HG03095 (cell line): Measurements from ENCODE around the gene POLD2.
"Not testable (repeated sequence)": the region's sequence is repeated elsewhere in the genome, so short reads cannot be mapped to it uniquely, and the experiment has no call there.

ENCODE experiments used
- ATAC-seq: cut with Tn5 transposase; IDR thresholded peaks from one replicate; pipeline ENCODE4 v1.9.1; 2021; ENCODE audit warnings: moderate library complexity; ENCODE audit not compliant: unreplicated experiment

Gene POLD2

DNA sequence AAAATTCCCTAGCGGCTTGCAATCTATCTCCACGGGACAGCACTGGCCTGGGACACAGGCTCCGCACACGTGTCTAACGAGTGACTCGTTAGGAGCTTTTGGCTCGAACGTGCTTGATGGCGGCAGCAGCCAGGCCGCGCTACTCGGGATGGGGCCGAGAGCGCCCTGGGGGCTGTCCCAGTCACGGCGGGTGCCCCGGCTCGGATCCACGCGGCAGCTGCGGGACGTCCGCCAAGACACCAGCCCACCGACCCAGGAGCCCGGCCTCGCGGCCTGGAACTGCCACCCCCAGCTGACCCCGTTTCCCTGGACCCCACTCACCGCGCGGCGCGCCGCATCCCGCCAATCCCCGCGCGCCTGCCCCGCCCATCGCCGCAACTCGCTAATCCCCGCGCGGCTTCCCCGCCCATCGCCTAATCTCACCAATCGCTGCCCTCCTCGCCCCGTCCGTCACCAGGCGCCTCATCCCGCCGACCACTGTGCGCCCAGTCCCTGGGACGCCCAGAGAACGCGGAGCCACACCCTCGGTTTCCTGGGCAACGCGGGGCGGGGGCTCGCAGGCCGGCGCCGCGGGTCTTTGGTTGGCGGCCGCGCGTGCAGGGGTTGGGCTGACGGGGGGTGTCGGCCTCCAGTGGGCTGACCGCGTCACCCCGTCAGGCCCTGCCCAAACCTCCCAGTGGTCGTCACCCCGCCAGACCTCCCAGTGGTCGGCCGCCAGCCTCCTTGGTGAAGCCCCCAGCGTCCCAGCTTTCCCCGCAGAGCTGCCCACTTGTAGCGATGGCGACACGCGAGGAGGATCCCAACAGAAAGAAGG lies at the start of gene POLD2:
Gene POLD2 (minus strand): TSS at position 359 of the 814 bp plus-strand sequence. CDS start 1,495 bp downstream, outside the sequence.
- peak; percentile 99 for ATAC-seq

- ATAC-seq, result no peak
Measured at GRCh38 chr7:44172803-44173424, 49.6 kb upstream of the POLD2 start.

DNA sequence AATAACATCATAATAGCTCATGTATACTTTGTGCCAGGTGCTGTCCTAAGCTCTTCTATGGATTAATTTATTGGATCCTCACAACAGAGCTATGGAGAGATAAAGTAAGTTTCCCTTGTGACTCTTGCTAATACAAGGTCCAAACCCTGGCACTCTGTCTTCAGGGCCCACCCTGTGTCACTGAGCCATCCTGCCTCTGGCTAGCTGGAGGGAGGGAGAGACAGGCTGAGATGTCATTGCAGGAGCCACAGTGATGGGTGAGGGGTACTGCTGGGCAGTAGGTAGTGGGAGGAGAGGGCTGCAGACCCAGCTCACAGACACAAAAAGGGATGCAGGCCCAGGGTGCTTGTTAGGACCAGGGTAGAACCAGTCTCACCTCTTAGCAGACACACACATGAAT lies 49.0 kb upstream of the POLD2 start:
- ATAC-seq, result no peak

DNA sequence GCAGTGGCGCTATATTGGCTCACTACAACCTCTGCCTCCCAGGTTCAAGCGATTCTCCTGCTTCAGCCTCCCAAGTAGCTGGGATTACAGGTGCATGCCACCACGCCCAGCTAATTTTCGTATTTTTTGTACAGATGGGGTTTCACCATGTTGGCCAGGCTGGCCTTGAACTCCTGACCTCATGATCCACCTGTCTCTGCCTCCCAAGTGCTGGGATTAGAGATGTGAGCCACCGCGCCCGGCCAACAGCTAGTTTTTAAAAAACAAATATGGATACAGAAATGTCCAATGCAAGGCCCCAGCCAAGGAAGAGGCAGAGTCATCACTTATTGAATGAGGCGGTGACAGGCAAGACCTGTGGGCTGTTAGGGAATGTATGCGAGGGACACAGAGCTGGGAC lies 48.6 kb upstream of the POLD2 start:
- not testable (repeated sequence) for ATAC-seq

DNA sequence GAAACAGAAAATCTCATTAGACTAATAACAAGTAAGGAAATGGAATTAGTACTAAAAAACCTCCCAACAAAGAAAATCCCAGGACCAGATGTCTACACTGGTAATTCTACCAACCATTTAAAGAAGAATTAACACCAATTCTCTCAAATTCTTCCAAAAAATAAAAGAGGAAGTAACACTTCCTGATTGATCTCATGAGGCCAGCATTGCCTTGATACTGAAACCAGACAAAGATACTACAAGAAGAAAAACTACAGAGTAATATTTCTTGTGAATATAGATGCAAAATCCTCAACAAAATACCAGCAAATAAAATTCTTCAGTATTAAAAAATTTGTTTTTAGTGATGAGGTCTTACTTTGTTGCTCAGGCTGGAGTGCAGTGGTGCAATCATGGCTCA lies 44.6 kb upstream of the POLD2 start:
- no peak for ATAC-seq

GRCh38 chr7:44163591-44163990 lies 40.2 kb upstream of the POLD2 start:
- ATAC-seq, result no peak

- ATAC-seq, result no peak
Measured at GRCh38 chr7:44162785-44163395, 39.5 kb upstream of the POLD2 start.

DNA sequence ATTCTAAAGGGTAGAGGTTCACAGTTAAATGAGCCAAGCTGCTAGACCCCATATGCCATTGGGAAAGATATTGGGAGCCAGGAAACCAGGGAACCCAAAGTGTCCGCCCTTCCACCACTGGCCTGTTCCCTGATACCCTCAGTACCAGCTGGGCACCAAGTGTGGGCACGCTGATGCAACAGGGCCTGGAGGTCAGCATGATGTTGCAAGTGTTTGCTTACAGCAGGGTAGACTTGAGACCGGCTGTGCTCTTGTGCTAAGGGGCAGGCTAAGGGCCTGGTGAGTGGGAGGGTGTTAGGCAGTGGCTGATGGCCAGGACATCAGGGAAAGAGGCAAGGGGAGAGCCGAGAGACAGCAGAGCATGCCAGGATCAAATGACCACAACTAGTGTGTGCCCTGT lies 38.8 kb upstream of the POLD2 start:
- ATAC-seq, result no peak

GRCh38 chr7:44161371-44161770 lies 38.0 kb upstream of the POLD2 start:
- ATAC-seq, result no peak

DNA sequence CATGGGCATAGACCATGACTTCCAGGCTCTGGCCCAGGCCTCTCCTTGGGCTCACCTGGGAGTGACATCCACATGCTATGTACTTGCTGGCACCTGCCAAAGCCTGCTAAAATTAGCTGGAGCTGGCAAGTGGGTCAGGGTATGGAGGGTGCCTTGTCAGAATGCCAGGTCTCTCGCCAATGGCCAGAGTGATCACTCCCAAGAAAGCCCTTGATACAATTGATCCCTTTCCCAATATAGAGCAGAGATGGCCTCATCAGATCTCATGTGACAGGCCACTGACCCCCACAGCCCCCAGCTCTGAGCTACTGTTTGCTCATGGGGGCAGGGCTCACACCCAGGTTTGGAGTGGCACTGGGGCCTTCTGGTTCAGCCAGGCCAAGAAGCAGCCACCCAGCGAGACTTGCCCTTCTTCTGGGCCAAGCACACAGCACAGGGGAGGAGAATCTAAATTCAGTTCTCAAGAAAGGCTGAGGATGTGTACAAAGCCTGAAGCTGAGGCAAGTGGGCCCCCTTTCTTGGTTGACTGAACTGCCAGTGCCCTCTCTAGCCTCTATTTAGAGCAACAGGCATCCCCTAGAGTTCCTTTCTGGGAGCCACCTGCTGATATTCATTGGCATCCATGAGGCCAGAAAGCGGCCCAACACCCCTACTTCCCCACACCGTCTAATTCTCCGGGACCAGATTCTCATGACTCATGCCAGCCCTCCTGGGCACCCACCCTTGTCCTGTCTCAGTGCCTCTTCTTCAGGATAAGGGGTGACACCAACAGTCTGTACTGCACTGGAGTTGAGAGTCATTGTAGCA lies 36.7 kb upstream of the POLD2 start:
- ATAC-seq, result no peak

DNA sequence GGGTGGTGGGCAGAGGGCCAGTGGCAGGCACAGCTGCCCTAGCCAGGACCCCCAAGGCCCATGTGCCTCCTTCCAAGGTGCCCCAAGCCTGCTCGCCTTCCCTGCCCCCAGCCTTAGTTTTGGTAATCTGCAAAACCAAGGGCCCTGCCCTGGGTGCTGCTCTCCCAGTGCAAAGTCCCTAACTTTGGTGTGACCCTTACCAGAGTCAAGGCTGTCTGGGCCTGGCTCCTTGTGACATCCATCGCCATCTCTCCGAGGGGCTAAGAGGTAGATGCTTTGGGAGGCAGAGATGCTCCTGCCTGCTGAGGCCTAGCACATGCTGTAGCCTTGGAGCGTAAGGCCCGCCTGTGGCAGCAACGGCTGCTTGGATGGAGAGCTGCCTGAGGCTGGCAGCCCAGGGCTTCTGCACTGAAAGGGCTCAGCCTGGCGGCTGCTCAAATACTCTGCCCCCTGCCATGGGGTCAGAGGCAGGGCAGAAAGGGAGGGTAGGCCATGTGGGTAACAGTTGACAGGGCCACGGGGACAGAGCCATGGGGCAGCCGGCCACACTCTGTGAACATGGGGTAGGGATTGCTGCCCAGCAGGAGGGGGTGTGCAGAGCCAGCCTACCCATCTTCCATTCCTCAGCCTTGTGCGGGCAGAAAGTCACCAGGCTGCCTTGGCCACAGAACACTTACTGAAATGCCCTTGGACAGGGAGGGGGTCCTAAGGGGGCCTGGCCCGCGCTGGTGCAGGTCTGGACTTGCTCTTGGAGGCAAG lies 35.7 kb upstream of the POLD2 start:
- no peak for ATAC-seq

DNA sequence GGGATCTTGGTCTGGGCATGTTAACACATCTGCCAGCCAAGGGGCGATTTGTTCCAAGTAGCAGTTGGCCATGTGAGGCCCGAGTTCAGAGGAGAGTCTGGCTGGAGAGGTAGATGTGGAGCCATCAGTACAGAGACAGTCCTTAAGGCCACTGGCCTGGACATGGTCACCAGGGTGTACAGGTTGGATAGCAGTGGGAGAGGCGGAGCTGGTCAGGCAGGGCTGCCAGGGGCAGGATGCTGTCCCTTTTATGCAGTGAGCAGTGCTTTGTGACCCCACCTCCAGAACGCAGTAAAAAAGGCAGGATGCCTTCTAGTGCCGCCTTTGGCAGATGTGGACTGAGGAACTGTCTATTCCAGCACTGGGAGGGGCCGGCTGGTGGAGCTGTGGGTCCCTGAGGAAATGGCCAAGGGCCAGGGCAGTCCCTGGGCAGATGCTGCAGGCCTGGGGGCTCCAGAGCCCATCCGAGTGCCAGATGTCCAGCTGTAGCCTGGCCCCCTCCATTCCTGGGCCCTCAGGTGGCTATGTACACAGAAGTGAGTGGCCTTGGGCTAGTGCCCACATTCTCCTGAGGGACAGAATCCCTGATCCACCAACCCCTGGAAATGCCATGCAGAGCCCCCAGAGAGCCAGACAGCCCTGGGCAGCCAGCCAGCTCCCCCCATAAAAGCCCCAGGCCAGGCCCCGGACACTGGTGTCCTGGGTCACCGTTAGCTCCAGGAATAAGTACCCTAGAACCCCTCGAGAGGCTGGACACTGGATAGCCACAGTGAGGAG lies 34.9 kb upstream of the POLD2 start:
- no peak for ATAC-seq

DNA sequence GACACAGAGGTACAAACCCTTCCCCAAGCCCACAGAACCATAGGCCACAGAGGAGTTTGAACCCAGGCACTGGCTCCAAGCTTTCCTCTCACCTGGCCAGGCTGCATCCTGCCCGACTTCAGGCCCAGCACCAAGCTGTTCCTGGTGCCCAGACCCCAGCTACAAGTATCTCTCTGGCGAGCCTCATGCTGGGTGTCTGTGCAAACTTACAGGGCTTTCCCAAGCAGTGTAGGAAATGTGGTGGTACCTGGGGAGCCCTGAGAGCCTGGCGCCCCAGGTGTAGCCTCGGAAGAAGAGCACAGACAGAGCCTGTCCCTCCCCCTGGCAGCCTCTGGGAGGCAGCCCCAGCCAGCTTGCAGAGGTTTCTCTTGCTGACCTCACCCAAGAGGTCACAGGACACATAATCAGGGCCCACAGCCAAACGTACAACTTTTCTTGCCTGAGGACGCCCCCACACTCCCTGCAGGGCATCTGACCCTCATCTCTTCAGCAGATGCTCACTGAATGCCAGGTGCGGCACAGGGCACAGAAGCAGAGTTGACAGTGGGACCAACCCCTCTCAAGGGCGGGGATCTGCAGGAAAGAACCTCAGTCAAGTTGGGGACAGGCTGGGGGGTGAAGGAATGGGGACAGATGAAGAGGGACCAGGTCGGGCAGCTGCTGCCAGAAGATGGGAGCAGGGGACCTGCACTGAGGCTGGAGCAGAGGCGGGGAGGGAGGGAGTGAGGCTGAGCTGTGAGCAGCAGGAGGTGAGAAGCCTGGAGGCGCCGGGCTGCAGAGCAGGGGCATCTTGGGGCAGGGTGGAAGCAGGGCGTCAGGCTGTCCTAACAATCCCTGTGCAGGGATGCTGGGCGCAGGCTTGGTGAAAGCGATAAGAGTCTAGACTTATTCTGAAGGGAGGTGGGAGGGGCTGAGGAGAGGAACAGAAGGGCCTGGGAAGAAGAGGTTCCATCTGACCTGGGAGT lies 34.0 kb upstream of the POLD2 start:
- ATAC-seq, result no peak

DNA sequence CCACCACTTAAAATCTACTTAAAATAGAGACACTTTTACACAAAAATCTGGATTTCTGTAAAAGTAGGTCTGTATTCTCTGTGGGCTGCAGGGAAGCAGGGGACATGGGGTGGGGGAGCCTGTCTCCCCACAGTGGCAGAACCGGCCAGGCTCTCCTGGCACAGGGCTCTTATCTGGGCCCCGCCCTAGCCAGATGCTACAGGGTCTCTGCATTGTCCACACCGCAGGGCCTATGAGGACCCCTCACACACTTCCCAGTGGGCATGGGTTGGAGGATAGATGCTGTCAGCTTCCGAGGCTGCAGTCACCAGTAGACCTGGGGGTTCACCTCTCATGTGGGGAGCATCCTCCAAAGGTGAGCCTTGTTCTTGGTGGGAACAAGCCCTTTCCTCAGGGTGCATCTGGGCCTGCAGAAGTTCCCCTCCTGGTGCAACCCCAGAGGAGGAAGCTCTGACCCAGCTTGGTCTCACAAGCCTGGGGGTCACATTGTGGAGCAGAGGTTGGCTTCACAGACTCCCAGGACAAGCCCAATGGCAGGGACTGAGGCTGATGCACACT lies 33.2 kb upstream of the POLD2 start:
- ATAC-seq, result no peak

DNA sequence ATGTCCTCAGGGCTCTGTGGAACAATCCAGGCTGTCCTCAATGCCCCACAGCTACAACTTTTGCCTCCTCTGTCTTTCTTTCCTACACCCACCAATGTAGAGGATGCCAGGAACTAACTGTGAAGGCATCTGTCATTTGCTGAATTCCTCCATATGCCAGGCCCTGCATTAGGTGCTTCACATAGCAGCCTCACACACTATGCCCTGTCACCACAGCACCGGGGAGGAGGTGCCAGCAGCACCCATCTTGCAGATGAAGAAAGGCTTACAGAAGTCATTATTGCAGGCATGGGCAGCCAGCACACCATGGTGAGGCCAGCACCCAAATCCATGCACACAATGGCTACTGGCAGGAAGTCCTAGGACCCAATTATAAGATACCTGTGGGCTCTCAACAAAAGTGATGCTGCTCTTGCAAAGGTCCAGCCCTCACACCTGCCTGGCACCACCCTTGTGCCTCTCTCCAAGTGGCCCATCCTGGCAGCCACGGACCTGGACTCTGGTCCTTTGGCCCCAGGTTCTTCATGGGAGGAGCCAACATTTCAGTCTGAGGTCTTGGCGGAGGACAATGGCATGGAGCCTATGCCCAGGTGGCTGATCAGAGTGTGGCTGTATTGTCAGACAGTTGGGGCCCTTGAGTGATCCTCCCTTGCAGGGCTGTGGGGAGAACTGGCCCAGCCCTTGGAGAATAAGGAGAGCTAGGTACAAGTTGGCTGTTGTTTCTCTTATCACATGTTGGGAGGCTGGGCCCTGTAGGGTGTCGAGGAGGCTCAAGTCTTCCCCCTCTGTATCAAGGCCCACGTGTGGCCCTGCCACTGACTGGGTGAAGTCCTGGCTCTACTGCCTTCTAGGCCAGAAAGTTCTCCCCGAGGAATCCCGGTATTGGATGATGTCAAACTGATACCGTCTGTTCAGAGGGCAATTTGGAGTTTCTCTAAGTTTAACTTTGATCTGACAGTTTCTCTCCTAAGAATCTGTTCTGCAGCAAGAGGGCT lies 32.1 kb upstream of the POLD2 start:
- no peak for ATAC-seq

DNA sequence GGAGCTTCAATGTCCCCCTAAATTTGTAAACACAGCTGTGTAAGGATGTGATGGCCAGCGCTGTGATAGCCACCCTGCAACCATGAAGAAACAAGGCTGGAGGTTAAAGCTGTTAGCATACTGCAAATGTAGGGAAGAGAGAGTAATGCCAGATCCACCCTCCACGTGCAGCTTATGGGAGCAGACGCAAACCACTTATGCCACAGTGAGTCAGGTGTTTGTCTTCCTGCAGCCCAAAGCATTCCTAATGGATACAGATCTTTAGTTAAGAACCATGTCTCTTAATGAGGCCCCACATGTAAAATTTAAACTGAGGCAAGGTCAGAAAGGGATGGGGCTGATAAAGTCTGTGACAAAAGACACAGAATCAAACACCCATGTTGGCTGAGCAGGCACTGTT lies 31.4 kb upstream of the POLD2 start:
- ATAC-seq, result no peak

GRCh38 chr7:44153948-44154335 lies 30.6 kb upstream of the POLD2 start:
- ATAC-seq, result no peak
